K562 (cell line): ENCODE data around the gene ZNF629. TPM values are rescaled to one million over a fixed set of nuclear protein-coding genes. Genes with fewer than 3 reads are reported as not detected.

Source experiments
- CC2D1A ChIP-seq: fragments of 450-650 bp; IDR thresholded peaks from 2 replicates; pipeline ENCODE4 v1.6.1; 2017; ENCODE audit warnings: mild to moderate bottlenecking
- GABPA ChIP-seq: fragments of 200-800 bp; sonication (Bioruptor generic); conservative IDR thresholded peaks from 2 replicates; pipeline ENCODE4 v1.6.1; 2016; ENCODE audit warnings: low read depth, missing genetic modification characterization, missing compliant biosample characterization
- HMG20A ChIP-seq: fragments of 450-650 bp; formaldehyde crosslinking; conservative IDR thresholded peaks from 2 replicates; pipeline ENCODE4 v1.4.0; 2020; ENCODE audit warnings: mild to moderate bottlenecking, mixed read lengths
- KLF1 ChIP-seq: fragments of 450-650 bp; IDR thresholded peaks from 2 replicates; pipeline ENCODE4 v1.6.1; 2016; ENCODE audit warnings: missing genetic modification characterization, missing compliant biosample characterization
- MTA1 ChIP-seq: fragments of 450-650 bp; IDR thresholded peaks from 2 replicates; pipeline ENCODE4 v1.6.1; 2017; ENCODE audit warnings: borderline replicate concordance
- POU5F1 ChIP-seq: fragments of 150-350 bp; IDR thresholded peaks from 2 replicates; pipeline ENCODE4 v1.6.1; 2014; ENCODE audit warnings: borderline replicate concordance, low read length, low read depth, mild to moderate bottlenecking; ENCODE audit not compliant: partially characterized antibody
- RAD51 ChIP-seq: fragments of 450-650 bp; IDR thresholded peaks from 2 replicates; pipeline ENCODE4 v1.7.1; 2016; ENCODE audit warnings: low read depth, mild to moderate bottlenecking, borderline replicate concordance
- SNIP1 ChIP-seq: fragments of 450-650 bp; IDR thresholded peaks from 2 replicates; pipeline ENCODE4 v1.7.1; 2017; ENCODE audit warnings: low read depth, mild to moderate bottlenecking
- WHSC1 ChIP-seq: IDR thresholded peaks from one replicate; pipeline ENCODE4 v1.6.1; 2012; ENCODE audit warnings: low read length, control low read depth, inconsistent platforms
- ZNF12 ChIP-seq: sonication (generic); formaldehyde crosslinking; IDR thresholded peaks from 2 replicates; pipeline ENCODE4 v1.4.0; 2020; ENCODE audit warnings: mild to moderate bottlenecking, missing genetic modification reagents
- polyA plus RNA-seq, 8 experiments: library from polyadenylated mRNA; depleted of rRNA in 4 of 8; stranded (reverse) in 5 of 8; unstranded in 3 of 8; fragments of >200 nt; fragmentation: Nextera tagmentation in 2 of 8; fragmentation: Illumina TruSeq in 1 of 8; extraction: Ambion mirVana in 2 of 8; extraction: Trizol in 1 of 8; gene quantifications; 2 replicates each; pipeline versions ENCODE4 v1.2.1 to v1.2.3, GENCODE V29; 2011 to 2014; ENCODE audit warnings: inconsistent platforms in 1 of 8, missing spikeins in 1 of 8
- total RNA-seq, 7 experiments: library from RNA; depleted of rRNA in 6 of 7; stranded (reverse); fragments of >200 nt in 6 of 7; fragmentation: Illumina TruSeq in 2 of 7; extraction: Trizol in 2 of 7; gene quantifications; 2 replicates each; pipeline versions ENCODE4 v1.2.1 to v1.2.3, GENCODE V29; 2011 to 2021; ENCODE audit warnings: low replicate concordance in 1 of 7
- TF ChIP-seq, protein P1 (sequence below): fragments of 250-450 bp; sonication (Bioruptor Pico); IDR thresholded peaks from 2 replicates; pipeline ENCODE4 v1.8.0; 2022; ENCODE audit warnings: moderate library complexity, mild to moderate bottlenecking, inconsistent platforms
- TF ChIP-seq, protein P2 (sequence below): fragments of 450-650 bp; IDR thresholded peaks from 2 replicates; pipeline ENCODE4 v1.6.1; 2016; ENCODE audit warnings: mild to moderate bottlenecking
- TF ChIP-seq, protein P3 (sequence below), 3 experiments: fragments of 200-800 bp in 1 of 3; sonication (Bioruptor generic) in 1 of 3; sonication (generic) in 1 of 3; formaldehyde crosslinking in 1 of 3; IDR thresholded peaks; 2 replicates each; pipeline versions ENCODE4 v1.6.1 to v1.8.0; 2016 to 2022; ENCODE audit warnings: mild to moderate bottlenecking in 2 of 3, missing compliant biosample characterization in 2 of 3, missing genetic modification characterization in 2 of 3, missing genetic modification reagents in 1 of 3
- TF ChIP-seq, protein P4 (sequence below): fragments of 150-350 bp; conservative IDR thresholded peaks from 2 replicates; pipeline ENCODE4 v1.6.1; 2014; ENCODE audit warnings: low read length
- TF ChIP-seq, protein P5 (sequence below): fragments of 250-450 bp; sonication (Bioruptor Pico); IDR thresholded peaks from 2 replicates; pipeline ENCODE4 v1.4.0; 2020; ENCODE audit warnings: mild to moderate bottlenecking, moderate library complexity

ZNF629 gene
- total and polyA plus RNA-seq, 9 of the 15 experiments (the other 6 are each of a cell fraction or from before 2014, with no cell fraction given), result 0.44 to 18.8 (median 7.4) TPM

DNA sequence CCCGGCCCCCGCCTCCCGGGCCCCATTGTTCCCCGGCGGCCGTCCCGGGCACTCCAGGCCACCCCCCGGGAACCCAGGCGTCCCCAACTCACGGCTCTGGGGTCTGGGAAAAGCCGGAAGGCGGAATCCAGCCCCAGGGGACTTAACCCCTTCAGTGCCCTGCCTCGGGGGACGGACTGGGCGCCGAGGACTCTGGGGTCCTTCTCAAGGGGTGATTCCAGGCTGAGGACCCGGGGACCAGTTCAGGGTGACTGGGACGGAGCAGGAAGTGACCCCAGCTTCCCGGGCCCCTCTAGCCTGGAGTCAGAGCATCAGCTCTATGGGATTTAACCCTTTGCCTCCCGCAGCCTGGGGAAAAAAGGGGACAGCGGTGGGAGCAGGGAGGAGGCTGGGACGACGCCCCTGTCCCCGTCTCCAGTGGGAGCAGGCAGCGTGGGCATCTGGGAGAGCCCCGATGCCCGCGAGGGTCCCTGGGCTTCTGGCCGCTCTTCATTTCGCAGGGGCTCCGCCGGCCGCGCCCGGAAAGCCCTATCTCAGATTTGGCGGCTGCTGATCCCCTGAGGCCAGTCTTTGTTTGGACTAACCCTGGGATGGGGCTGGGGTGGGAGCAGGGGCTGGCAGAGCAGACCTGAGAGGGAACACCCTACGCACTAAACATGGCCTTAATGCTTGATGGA, at the start of gene ZNF629 (continued):
- TF ChIP-seq, protein P1, sequence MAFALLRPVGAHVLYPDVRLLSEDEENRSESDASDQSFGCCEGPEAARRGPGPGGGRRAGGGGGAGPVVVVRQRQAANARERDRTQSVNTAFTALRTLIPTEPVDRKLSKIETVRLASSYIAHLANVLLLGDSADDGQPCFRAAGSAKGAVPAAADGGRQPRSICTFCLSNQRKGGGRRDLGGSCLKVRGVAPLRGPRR (CRISPR knock-in tag), result no peak
- TF ChIP-seq, protein P2, sequence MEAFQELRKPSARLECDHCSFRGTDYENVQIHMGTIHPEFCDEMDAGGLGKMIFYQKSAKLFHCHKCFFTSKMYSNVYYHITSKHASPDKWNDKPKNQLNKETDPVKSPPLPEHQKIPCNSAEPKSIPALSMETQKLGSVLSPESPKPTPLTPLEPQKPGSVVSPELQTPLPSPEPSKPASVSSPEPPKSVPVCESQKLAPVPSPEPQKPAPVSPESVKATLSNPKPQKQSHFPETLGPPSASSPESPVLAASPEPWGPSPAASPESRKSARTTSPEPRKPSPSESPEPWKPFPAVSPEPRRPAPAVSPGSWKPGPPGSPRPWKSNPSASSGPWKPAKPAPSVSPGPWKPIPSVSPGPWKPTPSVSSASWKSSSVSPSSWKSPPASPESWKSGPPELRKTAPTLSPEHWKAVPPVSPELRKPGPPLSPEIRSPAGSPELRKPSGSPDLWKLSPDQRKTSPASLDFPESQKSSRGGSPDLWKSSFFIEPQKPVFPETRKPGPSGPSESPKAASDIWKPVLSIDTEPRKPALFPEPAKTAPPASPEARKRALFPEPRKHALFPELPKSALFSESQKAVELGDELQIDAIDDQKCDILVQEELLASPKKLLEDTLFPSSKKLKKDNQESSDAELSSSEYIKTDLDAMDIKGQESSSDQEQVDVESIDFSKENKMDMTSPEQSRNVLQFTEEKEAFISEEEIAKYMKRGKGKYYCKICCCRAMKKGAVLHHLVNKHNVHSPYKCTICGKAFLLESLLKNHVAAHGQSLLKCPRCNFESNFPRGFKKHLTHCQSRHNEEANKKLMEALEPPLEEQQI, result no peak
- TF ChIP-seq, protein P3, sequence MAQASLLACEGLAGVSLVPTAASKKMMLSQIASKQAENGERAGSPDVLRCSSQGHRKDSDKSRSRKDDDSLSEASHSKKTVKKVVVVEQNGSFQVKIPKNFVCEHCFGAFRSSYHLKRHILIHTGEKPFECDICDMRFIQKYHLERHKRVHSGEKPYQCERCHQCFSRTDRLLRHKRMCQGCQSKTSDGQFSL (CRISPR knock-in tag; IDR thresholded peaks at IDR 0.05), result no peak
- TF ChIP-seq, protein P3 (tag; IDR thresholded peaks at IDR 0.05), result no peak
- 0 out of 2 replicates have a peak, but pooled peaks have one; percentile 36 for TF ChIP-seq CC2D1A
- TF ChIP-seq RAD51, result no peak
- TF ChIP-seq POU5F1, result no peak
- TF ChIP-seq WHSC1, result no peak
- TF ChIP-seq ZNF12 (CRISPR knock-in tag), result no peak
- TF ChIP-seq, protein P4, sequence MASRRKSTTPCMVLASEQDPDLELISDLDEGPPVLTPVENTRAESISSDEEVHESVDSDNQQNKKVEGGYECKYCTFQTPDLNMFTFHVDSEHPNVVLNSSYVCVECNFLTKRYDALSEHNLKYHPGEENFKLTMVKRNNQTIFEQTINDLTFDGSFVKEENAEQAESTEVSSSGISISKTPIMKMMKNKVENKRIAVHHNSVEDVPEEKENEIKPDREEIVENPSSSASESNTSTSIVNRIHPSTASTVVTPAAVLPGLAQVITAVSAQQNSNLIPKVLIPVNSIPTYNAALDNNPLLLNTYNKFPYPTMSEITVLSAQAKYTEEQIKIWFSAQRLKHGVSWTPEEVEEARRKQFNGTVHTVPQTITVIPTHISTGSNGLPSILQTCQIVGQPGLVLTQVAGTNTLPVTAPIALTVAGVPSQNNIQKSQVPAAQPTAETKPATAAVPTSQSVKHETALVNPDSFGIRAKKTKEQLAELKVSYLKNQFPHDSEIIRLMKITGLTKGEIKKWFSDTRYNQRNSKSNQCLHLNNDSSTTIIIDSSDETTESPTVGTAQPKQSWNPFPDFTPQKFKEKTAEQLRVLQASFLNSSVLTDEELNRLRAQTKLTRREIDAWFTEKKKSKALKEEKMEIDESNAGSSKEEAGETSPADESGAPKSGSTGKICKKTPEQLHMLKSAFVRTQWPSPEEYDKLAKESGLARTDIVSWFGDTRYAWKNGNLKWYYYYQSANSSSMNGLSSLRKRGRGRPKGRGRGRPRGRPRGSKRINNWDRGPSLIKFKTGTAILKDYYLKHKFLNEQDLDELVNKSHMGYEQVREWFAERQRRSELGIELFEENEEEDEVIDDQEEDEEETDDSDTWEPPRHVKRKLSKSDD, result no peak
- peak; percentile 88 for TF ChIP-seq SNIP1
- TF ChIP-seq, protein P5, sequence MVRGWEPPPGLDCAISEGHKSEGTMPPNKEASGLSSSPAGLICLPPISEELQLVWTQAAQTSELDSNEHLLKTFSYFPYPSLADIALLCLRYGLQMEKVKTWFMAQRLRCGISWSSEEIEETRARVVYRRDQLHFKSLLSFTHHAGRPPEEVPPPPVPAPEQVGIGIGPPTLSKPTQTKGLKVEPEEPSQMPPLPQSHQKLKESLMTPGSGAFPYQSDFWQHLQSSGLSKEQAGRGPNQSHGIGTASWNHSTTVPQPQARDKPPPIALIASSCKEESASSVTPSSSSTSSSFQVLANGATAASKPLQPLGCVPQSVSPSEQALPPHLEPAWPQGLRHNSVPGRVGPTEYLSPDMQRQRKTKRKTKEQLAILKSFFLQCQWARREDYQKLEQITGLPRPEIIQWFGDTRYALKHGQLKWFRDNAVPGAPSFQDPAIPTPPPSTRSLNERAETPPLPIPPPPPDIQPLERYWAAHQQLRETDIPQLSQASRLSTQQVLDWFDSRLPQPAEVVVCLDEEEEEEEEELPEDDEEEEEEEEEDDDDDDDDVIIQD (CRISPR knock-in tag), result no peak
- no peak for TF ChIP-seq HMG20A (CRISPR knock-in tag)
- TF ChIP-seq GABPA (tag), result peak; percentile 95
- peak; percentile 28; the same call in 1 of the 2 replicates for TF ChIP-seq MTA1
- TF ChIP-seq KLF1, result no peak
